GM18873 (cell line): ENCODE data around the gene EML4.
"Not testable (repeated sequence)": the region's sequence is repeated elsewhere in the genome, so short reads cannot be mapped to it uniquely, and the experiment has no call there.

ENCODE experiments used
- ATAC-seq: cut with Tn5 transposase; IDR thresholded peaks from one replicate; pipeline ENCODE4 v1.9.1; 2021; ENCODE audit warnings: mild to moderate bottlenecking, moderate library complexity, moderate number of reproducible peaks; ENCODE audit not compliant: unreplicated experiment, low FRiP score

The EML4 gene, protein sequence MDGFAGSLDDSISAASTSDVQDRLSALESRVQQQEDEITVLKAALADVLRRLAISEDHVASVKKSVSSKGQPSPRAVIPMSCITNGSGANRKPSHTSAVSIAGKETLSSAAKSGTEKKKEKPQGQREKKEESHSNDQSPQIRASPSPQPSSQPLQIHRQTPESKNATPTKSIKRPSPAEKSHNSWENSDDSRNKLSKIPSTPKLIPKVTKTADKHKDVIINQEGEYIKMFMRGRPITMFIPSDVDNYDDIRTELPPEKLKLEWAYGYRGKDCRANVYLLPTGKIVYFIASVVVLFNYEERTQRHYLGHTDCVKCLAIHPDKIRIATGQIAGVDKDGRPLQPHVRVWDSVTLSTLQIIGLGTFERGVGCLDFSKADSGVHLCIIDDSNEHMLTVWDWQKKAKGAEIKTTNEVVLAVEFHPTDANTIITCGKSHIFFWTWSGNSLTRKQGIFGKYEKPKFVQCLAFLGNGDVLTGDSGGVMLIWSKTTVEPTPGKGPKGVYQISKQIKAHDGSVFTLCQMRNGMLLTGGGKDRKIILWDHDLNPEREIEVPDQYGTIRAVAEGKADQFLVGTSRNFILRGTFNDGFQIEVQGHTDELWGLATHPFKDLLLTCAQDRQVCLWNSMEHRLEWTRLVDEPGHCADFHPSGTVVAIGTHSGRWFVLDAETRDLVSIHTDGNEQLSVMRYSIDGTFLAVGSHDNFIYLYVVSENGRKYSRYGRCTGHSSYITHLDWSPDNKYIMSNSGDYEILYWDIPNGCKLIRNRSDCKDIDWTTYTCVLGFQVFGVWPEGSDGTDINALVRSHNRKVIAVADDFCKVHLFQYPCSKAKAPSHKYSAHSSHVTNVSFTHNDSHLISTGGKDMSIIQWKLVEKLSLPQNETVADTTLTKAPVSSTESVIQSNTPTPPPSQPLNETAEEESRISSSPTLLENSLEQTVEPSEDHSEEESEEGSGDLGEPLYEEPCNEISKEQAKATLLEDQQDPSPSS

GRCh38 chr2:42169100-42169873, at the start of gene EML4:
EML4 (plus strand) TSS chr2:42169353; CDS start chr2:42169612, 259 bp downstream.
- ATAC-seq = peak; percentile 56

- ATAC-seq = no peak
These were observed 45.7 kb upstream of the EML4 start for GRCh38 chr2:42123426-42123825.

DNA sequence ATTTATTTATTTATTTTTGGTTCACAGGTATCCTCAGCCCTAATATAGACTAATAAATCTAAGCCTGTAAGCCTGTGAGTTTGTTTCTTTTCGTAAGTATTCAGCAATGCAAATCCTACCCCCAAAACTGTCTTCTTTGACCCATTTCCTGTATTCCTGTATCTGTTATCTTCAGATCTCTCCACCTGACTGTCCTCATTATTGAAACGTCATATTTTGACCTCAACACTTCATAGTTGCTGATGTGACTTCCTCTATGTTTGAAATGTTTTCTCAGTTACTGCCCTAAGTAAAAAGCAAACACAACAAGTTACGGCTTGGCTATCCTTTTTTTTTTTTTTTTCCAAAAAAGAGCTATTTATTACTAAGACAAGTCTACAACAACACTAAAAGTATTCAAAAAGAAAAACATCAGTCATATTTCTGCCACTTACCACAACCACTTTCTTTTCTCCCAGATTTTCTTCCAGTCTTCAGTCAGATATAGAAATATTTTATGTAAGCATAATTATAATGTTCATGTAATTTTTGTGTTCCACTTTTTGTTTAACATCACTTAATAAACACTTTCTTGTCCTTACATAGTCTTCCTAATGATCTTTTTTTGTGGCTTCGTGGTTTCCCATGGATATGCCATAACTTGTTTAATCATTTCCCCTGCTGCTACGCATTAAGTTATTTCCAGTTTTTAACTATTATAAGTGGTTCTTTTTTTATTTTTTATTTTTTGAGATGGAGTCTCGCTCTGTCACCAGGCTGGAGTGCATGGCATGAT, 45.0 kb upstream of the EML4 start:
- peak; percentile 61 for ATAC-seq

DNA sequence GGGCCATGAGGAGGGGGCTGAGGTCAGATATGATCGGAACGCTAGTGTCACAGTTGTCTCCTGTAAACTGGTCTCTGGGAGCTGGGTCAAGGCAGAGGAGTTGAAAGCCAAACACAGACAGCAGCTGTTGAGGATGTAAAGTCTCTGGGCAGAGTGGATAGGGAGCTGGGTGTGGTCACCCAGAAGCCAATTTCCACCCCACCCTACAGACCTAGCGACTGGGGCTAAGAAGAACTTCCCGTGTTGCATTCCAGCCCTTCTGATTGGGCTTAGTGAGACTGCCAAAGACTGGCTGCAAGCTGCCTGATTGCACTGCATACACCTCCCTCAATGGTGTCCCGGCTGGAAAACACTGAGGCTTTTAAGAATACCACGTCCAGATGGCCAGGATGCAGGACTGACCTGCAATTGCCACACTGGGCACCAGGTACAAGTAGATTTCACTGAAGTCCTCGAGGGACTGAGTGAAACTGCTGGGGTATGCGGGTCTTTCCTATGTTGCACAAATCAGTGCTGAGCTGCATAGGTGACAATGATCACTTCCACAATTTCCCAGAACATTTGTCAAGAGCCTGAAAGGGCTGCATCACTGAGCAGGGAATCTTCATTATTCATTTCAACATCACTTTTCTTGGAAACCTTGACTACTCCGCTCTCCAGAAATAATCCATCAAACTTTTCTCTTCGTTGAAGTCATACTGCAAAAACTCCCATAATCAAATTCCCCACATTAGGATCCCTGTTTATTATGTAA, 43.1 kb upstream of the EML4 start:
- ATAC-seq = no peak

- not testable (repeated sequence) for ATAC-seq
These were observed 42.3 kb upstream of the EML4 start for GRCh38 chr2:42126873-42127272.

DNA sequence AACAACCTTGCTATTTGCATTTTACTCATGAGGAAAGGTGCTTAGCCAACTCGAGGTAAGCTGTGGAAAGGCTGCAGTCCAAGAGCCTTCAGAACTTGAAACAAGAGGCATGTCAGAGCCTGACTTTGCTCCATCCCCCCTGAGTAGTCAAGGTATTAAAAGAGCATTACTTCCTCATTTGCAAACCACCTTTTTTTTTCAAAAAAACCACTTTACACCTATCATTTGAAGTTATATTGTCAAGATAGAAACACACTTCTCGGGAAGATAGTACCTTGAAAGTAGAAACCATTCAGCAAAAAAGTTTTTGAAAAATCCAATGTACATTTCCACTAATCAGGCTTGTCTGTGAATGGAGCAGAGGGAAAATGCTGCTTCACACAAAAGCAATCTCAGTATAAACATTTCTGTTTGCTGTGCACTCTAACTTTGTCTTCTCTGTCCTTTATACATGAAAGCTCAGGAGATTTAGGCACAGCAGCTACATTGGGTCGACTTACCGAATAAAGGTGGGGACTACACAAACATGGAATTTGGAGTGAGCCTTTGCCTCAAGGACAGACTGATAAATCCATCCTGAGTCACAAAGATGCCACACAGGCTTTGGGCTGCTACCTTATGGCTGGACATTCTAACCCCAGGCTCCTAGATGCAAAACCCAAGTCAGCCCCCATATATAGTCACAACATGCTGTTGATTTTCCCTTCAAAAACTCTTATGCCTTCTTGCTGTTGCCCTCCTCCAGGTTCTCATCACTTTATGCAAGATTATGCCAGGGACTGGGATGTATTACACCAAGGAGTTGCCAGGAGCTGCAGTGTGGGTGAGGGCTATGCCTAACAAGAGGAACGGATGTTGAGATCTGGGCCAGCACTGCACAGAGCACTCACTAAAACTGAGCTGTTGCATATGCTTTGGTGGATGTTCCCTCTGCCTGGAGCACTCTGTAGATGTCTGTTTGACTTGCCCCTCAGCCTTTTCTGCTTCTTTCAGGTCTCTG, 41.4 kb upstream of the EML4 start:
- no peak for ATAC-seq

- no peak for ATAC-seq
These were observed 40.2 kb upstream of the EML4 start for GRCh38 chr2:42128721-42129486.

GRCh38 chr2:42129487-42129852, 39.7 kb upstream of the EML4 start:
- no peak for ATAC-seq

DNA sequence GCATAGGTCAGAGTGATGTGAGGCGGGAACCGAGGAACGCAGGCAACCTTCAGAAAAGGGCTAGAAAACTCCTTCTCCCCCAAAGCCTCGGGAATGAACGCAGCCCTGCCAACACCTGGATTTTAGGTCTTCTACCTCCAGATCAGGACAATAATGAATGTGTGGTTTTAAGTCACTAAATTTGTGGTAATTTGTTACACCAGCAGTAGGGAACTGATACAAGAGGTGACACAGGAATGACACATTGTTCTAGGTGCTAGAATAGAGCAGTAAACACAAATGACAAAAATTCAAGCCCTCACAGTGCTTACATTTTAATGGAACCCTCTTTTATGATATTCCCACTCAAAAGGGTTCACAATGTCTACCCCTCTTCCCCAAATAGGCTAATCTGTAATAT, 39.2 kb upstream of the EML4 start:
- ATAC-seq = no peak

- not testable (repeated sequence) for ATAC-seq
These were observed 38.3 kb upstream of the EML4 start for GRCh38 chr2:42130858-42131257.

- ATAC-seq = no peak
These were observed 36.8 kb upstream of the EML4 start for GRCh38 chr2:42132191-42132965.

DNA sequence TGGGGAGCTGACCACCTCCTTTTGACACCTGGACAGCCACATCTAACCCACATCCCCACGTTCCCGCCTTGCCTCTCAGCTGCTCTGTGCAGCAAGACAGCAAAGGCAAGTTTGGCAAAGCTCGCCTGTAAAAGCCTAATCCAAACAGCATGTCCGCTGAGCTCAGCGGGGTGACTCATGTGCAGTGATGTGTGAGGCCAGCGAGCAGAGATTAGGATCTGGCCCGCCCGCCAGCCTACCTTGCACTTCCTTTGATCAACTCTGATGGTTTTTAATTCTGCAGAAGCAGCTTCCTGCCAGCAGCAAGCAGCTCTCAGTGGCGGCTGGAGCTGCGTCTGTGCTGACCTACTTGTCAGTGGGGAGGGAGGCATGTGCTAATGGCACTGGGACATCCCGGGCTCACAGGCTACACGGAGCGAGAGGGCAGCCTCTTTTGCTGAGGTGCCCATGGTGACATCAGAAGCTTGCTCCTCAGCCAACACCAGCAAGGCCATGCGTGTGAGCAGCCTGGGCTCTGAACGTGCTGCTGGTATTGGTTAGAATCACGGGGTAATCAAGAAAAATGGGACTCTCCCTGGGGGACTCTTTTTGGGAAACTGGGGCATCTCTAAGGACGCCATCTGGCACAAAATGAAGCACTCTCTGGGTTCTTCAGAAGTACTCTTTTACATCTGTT, 36.0 kb upstream of the EML4 start:
- peak; percentile 51 for ATAC-seq

- ATAC-seq = no peak
These were observed 35.4 kb upstream of the EML4 start for GRCh38 chr2:42133771-42134195.

GRCh38 chr2:42134401-42134932, 34.7 kb upstream of the EML4 start:
- ATAC-seq = not testable (repeated sequence)
